Vagina (tissue), 2 donors: ENCODE results near the gene MACROD2.

Source experiments
- CTCF ChIP-seq, 3 experiments: fragments of 450-650 bp in 2 of 3; fragments of 200-600 bp in 1 of 3; sonication (generic) in 1 of 3; IDR thresholded peaks; one replicate each; pipeline ENCODE4 v1.5.1; 2017 to 2019; ENCODE audit warnings: antibody characterized with exemption in 3 of 3, mild to moderate bottlenecking in 2 of 3, moderate library complexity in 2 of 3
- POLR2A ChIP-seq, 2 donors: fragments of 450-650 bp; IDR thresholded peaks; one replicate each; pipeline ENCODE4 v1.6.1; 2017; ENCODE audit warnings: antibody characterized with exemption in 2 of 2, mild to moderate bottlenecking in 2 of 2, moderate library complexity in 2 of 2

GRCh38 chr20:14310977-14311627 is 315.8 kb downstream of the MACROD2 start:
- TF ChIP-seq CTCF (IDR thresholded peaks at IDR 0.05) (no peak), POLR2A (IDR thresholded peaks at IDR 0.05) (no peak)
